ENCODE measurements around the gene DNPH1. TPM values are rescaled to one million over a fixed set of nuclear protein-coding genes. Genes with fewer than 3 reads are reported as not detected.
A peak's percentile ranks its signal among the peaks of the same experiment; 100 is the strongest.

DNPH1 gene
- total RNA-seq, 4 donors from 2014 or later, result 57.7 to 101 (median 81.5) TPM

DNA sequence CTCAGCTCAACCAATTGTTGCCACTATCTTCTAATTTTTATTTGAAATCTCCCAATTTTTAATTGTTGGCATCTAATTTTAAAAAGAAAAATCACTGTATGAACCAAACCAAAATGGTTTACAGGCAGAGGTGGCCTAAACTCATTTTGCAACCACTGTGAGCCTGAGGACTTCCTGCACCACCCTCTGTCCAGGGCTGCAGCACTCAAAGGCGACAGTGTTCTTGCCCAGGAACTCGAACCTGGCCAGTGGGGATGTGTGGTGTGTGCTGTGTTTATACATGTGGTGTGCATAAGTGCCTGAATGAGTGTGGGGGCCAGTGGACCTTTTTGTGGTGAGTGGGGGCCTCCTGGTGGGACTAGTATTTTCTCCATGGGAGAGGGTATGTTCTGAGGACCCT lies 44.4 kb upstream of the DNPH1 start:
- 56 to 58% methylated on average over 2 of the region's 2 CpGs for WGBS, 2 donors
- no peak overlapping the region for H3K27ac ChIP-seq
- H3K4me1 ChIP-seq, result peaks cover 13 to 45% (median 18%) of the 10 kb centered on the region in 3 donors
- no peak overlapping the region for H3K4me3 ChIP-seq
- no peaks in the 10 kb centered on the region for H3K36me3 ChIP-seq
- no peaks in the 10 kb centered on the region for H3K9me3 ChIP-seq
- peaks cover 0 to 76% (median 4%) of the 10 kb centered on the region in 4 donors for H3K27me3 ChIP-seq
- TF ChIP-seq POLR2A (IDR thresholded peaks at IDR 0.05), result no peak
- TF ChIP-seq, protein P1, sequence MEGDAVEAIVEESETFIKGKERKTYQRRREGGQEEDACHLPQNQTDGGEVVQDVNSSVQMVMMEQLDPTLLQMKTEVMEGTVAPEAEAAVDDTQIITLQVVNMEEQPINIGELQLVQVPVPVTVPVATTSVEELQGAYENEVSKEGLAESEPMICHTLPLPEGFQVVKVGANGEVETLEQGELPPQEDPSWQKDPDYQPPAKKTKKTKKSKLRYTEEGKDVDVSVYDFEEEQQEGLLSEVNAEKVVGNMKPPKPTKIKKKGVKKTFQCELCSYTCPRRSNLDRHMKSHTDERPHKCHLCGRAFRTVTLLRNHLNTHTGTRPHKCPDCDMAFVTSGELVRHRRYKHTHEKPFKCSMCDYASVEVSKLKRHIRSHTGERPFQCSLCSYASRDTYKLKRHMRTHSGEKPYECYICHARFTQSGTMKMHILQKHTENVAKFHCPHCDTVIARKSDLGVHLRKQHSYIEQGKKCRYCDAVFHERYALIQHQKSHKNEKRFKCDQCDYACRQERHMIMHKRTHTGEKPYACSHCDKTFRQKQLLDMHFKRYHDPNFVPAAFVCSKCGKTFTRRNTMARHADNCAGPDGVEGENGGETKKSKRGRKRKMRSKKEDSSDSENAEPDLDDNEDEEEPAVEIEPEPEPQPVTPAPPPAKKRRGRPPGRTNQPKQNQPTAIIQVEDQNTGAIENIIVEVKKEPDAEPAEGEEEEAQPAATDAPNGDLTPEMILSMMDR (IDR thresholded peaks at IDR 0.05), result no peak
- intact Hi-C loops (cut with DNase I), result no loop called here
- no peak for DNase-seq

DNA sequence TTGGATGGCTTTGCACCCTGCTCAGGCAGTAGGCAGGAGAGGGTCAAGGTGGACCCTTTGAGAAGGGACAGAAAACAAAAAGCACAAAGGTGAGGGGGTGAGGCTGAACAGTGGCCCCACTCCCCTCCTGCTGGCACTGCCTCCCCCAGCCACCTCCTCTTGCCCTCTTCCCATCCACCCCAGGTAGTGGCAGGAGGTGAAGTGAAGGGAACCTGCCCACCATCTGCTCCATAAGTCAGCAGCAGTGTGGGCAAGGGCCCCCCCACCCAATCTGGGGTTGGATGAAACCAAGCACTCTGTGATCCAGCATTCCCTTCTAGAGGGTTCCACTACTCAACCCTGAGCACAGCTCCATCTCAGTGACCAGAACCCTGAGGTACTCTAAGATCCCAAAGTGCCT lies 42.7 kb upstream of the DNPH1 start:
- peaks cover 0 to 75% (median 4%) of the 10 kb centered on the region in 4 donors for H3K27me3 ChIP-seq
- H3K4me1 ChIP-seq, result peaks cover 13 to 47% (median 20%) of the 10 kb centered on the region in 3 donors
- no peaks in the 10 kb centered on the region for H3K9me3 ChIP-seq
- H3K36me3 ChIP-seq, result no peaks in the 10 kb centered on the region
- H3K27ac ChIP-seq, result no peak overlapping the region
- TF ChIP-seq, protein P1 (IDR thresholded peaks at IDR 0.05), result no peak
- no peak for TF ChIP-seq POLR2A (IDR thresholded peaks at IDR 0.05)
- intact Hi-C loops (cut with DNase I), result no loop called here
- DNase-seq, result no peak
- H3K4me3 ChIP-seq, result no peak overlapping the region

DNA sequence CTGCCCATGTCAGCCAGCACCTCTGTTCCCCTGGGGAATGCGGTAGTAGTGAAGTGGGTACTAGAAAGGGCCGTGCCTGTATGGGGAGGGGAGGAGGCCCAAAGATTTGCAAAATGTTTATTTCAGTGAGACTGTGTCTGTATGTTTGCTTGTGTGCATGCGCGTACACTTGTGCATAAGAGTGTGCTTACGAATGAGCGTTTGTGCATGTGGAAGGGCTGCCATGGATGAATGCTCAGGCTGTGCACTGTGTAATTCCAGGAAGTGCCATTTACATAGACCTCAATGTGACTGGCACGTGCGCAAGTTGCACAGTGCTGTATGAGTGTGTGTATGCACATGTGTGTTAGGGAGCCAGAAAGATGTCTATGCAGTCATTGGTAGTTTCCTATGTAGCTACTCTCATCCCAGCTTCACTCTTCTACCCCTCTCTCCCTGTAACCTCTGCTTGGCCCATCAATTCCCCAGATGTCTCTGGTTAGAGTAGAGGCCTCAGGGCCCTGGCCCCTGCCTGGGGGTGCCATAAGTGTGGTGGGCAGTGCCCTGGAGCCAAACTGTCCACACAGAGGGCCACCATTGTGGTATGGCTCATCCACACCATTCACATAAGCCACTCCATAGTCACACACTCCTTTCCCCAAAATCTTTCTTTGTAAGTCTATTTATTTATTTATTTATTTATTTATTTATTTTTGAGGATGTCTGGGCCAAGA lies 42.0 kb upstream of the DNPH1 start:
- peaks cover 0 to 68% (median 4%) of the 10 kb centered on the region in 4 donors for H3K27me3 ChIP-seq

DNA sequence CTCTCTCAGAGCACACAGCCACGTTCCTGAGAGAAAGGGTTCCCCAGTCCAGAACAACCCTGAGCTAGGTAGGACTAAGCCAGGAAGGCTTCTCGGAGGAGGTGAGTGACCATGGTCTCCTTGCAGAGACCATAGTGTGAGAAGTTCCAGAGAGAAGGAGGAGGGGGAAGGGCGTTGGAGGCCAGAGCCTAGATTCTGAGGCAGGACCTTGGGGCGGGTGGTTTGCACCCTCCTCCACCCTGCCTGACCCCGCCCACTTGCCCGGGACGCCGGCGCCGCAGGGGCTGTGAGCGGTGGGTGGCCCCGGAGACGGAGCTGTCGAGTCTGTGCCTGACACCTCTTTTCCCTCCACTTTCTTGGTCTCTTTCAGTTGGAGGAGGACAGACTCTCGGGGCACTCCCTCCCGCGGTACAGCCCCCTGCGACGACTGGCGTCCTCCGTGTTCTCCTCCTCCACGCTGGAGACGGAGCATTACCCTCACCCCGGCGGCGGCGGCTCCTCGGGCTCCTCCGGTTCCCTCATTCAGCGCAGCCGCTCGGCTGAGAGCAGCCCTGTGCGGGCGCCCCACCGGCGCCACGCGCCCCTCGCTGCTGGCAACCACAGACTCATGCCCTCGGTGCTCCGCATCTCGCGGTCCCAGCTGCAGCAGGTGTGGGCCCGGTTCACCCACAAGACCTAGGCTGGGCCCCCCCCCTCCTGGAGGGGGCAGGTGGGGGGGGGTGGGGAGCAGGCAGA lies 40.2 kb upstream of the DNPH1 start:
- Histone ChIP-seq H3K36me3 (no peaks in the 10 kb centered on the region), H3K4me1 (peaks cover 0 to 25% (median 14%) of the 10 kb centered on the region in 3 donors), H3K4me3 (peak overlapping the region; percentile 1 to 61 (median 30)), H3K27me3 (peaks cover 0 to 50% (median 0%) of the 10 kb centered on the region in 4 donors), H3K27ac (peak overlapping the region in 3 of 4 donors; percentile 48 to 81 (median 63)), H3K9me3 (no peaks in the 10 kb centered on the region)
- DNase-seq, result no peak
- TF ChIP-seq, protein P1 (IDR thresholded peaks at IDR 0.05), result no peak
- no peak for TF ChIP-seq POLR2A (IDR thresholded peaks at IDR 0.05)
- intact Hi-C loops (cut with DNase I), result loop anchor here (10.0 kb wide), 1 partner anchor 235 kb away; no protein-coding TSS in a partner anchor
- WGBS, 2 donors, result 4 to 49% methylated on average over 2 to 34 of the region's 44 CpGs

More for the DNA sequence above, 42.0 kb upstream of the DNPH1 start:
- peaks cover 13 to 44% (median 20%) of the 10 kb centered on the region in 3 donors for H3K4me1 ChIP-seq
- no peak for DNase-seq
- 73 to 90% methylated on average over 6 to 8 of the region's 8 CpGs for WGBS, 2 donors
- intact Hi-C loops (cut with DNase I), result no loop called here
- no peak overlapping the region for H3K4me3 ChIP-seq
- no peak for TF ChIP-seq POLR2A (IDR thresholded peaks at IDR 0.05)
- TF ChIP-seq, protein P1 (IDR thresholded peaks at IDR 0.05), result no peak
- no peaks in the 10 kb centered on the region for H3K9me3 ChIP-seq
- no peak overlapping the region for H3K27ac ChIP-seq
- H3K36me3 ChIP-seq, result no peaks in the 10 kb centered on the region

DNA sequence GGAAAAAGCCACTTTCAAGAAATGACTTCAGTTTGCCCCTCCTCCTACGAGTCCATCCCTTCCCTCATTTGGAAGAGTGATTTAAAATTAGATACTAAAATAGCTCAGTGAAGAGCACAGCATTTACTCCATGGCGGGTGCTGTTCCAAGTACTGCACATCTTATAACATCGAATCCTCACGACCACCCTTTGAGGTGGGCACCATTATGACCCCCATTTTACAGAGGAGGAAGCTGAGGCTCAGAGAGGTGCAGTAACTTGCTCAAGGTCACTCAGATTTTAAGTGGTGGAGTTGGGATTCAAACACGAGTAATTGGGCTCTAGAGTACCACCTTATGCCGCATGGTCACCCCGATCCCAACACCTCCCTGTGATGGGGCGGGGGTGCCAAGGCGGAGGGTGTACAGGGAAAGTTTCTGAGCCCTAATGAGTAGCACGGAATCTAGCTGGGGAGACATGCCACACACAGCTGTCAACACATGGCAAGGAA lies 39.5 kb upstream of the DNPH1 start:
- intact Hi-C loops (cut with DNase I), result loop anchor here (10.0 kb wide), 1 partner anchor 236 kb away; no protein-coding TSS in a partner anchor
- H3K9me3 ChIP-seq, result no peaks in the 10 kb centered on the region
- H3K4me1 ChIP-seq, result peaks cover 0 to 25% (median 14%) of the 10 kb centered on the region in 3 donors
- no peaks in the 10 kb centered on the region for H3K36me3 ChIP-seq
- WGBS, 2 donors, result 57 to 66% methylated on average over 5 to 6 of the region's 10 CpGs
- no peak for DNase-seq
- TF ChIP-seq POLR2A (IDR thresholded peaks at IDR 0.05), result no peak
- TF ChIP-seq, protein P1 (IDR thresholded peaks at IDR 0.05), result no peak
- H3K27ac ChIP-seq, result peak overlapping the region in 3 of 4 donors; percentile 48 to 81 (median 63)
- H3K27me3 ChIP-seq, result peaks cover 0 to 43% (median 0%) of the 10 kb centered on the region in 4 donors
- H3K4me3 ChIP-seq, result peak overlapping the region in 2 of 4 donors; percentile 33 to 61

Data from esophagus squamous epithelium (tissue), 5 donors.